ENCODE results near the gene AIFM2.
A peak's percentile ranks its signal among the peaks of the same experiment; 100 is the strongest.

The AIFM2 gene

DNA sequence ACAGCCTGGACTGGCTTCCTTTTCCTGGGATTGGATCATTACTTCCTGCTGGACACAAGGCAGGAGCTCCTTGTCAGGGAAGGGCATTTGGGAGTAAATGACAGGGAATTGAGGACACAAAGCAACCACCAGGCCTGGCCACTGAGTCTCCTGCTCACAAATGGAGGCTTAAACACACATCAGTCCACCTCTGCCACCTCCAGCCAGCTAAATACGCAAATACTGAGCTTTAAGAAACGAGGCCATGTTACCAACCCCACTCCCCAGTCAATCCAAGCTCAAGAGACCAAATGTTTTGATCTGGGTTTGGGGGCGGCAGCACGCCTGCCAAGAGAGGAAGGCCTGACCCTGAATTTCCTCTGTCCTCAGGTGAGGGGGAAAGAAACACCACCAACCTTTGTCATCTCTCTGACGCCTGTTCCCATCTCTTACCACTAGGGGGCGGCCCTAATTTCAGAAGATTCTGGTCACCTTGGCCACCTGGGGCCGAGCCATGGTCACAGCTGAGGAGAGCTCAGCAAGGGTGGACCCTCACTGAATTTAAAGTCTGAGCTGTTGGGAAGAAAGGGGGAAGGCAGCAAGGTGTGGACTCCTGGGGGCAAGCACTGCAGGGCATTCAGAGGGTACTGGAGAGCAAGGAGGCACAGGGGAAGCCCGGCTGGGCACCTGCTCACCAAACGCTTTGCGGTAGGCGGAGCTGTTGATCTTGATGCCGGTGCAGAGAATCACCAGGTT lies 16.5 kb downstream of the AIFM2 start:
- H3K27ac ChIP-seq (ENCODE audit: low read length), result no peak overlapping the region
- H3K79me2 ChIP-seq (ENCODE audit: insufficient read depth, low read length), result no peaks in the 10 kb centered on the region
- no peak for TF ChIP-seq EZH2 (IDR thresholded peaks at IDR 0.05; ENCODE audit: borderline replicate concordance, low read depth, low read length, severe bottlenecking)
- TF ChIP-seq, protein P1, sequence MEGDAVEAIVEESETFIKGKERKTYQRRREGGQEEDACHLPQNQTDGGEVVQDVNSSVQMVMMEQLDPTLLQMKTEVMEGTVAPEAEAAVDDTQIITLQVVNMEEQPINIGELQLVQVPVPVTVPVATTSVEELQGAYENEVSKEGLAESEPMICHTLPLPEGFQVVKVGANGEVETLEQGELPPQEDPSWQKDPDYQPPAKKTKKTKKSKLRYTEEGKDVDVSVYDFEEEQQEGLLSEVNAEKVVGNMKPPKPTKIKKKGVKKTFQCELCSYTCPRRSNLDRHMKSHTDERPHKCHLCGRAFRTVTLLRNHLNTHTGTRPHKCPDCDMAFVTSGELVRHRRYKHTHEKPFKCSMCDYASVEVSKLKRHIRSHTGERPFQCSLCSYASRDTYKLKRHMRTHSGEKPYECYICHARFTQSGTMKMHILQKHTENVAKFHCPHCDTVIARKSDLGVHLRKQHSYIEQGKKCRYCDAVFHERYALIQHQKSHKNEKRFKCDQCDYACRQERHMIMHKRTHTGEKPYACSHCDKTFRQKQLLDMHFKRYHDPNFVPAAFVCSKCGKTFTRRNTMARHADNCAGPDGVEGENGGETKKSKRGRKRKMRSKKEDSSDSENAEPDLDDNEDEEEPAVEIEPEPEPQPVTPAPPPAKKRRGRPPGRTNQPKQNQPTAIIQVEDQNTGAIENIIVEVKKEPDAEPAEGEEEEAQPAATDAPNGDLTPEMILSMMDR (IDR thresholded peaks at IDR 0.05; ENCODE audit: borderline replicate concordance, extremely low read depth, low read length, poor library complexity, severe bottlenecking), result peak; percentile 90
- H4K20me1 ChIP-seq (ENCODE audit: insufficient read depth, low read length), result no peaks in the 10 kb centered on the region
- no peak overlapping the region for H3K9ac ChIP-seq (ENCODE audit: low read depth, low read length)
- H3K36me3 ChIP-seq (ENCODE audit: insufficient read depth, low read length), result no peaks in the 10 kb centered on the region
- no peak overlapping the region for H3K4me3 ChIP-seq (ENCODE audit: low read depth in 1 of 2, low read length in 2 of 2)
- H3K9me3 ChIP-seq (ENCODE audit: insufficient read depth, low read length, severe bottlenecking), result no peaks in the 10 kb centered on the region
- peak; percentile 80 for ATAC-seq (ENCODE audit: insufficient read depth, low read depth)
- no peak overlapping the region for H3K4me2 ChIP-seq (ENCODE audit: insufficient read depth, low read length)
- peak overlapping the region; percentile 55 for H2AFZ ChIP-seq (ENCODE audit: low read depth, low read length)
- no peaks in the 10 kb centered on the region for H3K4me1 ChIP-seq (ENCODE audit: insufficient read depth, low read length)
- H3K27me3 ChIP-seq (ENCODE audit: insufficient read depth, low read length, poor library complexity), result no peaks in the 10 kb centered on the region
- DNase-seq, result peak; percentile 53

DNA sequence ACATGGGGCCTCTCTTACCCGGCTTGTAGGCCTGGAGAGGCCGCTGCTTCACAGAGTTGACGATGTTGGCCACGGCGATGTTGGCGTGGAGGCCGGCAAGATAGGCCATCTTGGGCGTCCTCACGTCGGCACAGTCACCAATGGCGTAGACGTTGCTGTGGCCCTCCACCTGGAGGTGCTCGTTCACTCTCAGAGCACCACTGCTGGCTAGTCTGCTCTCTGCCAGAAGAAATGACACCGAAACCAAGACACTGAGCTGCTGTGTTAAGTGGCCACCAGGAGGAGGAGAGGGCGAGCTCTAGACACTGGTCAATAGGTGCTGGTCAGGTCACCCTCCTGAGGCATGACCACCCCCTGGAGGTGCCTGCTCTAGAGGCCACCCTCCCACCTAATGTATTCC lies 17.7 kb downstream of the AIFM2 start:
- ATAC-seq (ENCODE audit: insufficient read depth, low read depth) (no peak), DNase-seq (no peak)
- no peaks in the 10 kb centered on the region for H3K27me3 ChIP-seq (ENCODE audit: insufficient read depth, low read length, poor library complexity)
- no peak overlapping the region for H3K4me3 ChIP-seq (ENCODE audit: low read depth in 1 of 2, low read length in 2 of 2)
- TF ChIP-seq EZH2 (IDR thresholded peaks at IDR 0.05; ENCODE audit: borderline replicate concordance, low read depth, low read length, severe bottlenecking), result no peak
- TF ChIP-seq, protein P1 (IDR thresholded peaks at IDR 0.05; ENCODE audit: borderline replicate concordance, extremely low read depth, low read length, poor library complexity, severe bottlenecking), result peak; percentile 2
- no peak overlapping the region for H3K27ac ChIP-seq (ENCODE audit: low read length)
- H3K36me3 ChIP-seq (ENCODE audit: insufficient read depth, low read length), result no peaks in the 10 kb centered on the region
- H3K9ac ChIP-seq (ENCODE audit: low read depth, low read length), result no peak overlapping the region
- no peaks in the 10 kb centered on the region for H3K79me2 ChIP-seq (ENCODE audit: insufficient read depth, low read length)
- H4K20me1 ChIP-seq (ENCODE audit: insufficient read depth, low read length), result no peaks in the 10 kb centered on the region
- no peaks in the 10 kb centered on the region for H3K4me1 ChIP-seq (ENCODE audit: insufficient read depth, low read length)
- no peak overlapping the region for H2AFZ ChIP-seq (ENCODE audit: low read depth, low read length)
- H3K9me3 ChIP-seq (ENCODE audit: insufficient read depth, low read length, severe bottlenecking), result no peaks in the 10 kb centered on the region
- no peak overlapping the region for H3K4me2 ChIP-seq (ENCODE audit: insufficient read depth, low read length)

DNA sequence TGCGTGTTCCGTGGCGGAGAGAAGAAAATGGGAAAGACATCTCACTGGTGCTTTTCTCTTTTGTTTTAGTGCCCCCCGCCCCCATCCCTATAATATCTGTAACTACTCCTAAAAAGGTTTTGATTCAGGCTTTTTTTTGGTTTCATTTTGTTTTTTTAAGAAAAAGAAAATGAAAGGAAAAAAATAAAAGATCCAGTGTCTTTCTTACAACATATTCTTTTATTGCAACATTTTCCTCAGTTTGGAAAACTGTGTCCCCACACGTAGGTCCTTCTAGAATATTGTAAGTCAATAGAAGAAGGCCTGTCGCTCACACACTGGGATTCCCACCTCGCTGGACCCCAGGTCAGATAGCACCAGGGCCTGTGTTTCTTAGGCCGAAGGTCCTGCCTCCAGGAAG lies 20.6 kb downstream of the AIFM2 start:
- Histone ChIP-seq H3K27ac (ENCODE audit: low read length) (no peak overlapping the region), H3K79me2 (ENCODE audit: insufficient read depth, low read length) (no peaks in the 10 kb centered on the region), H3K4me1 (ENCODE audit: insufficient read depth, low read length) (no peaks in the 10 kb centered on the region), H3K9ac (ENCODE audit: low read depth, low read length) (no peak overlapping the region), H3K27me3 (ENCODE audit: insufficient read depth, low read length, poor library complexity) (no peaks in the 10 kb centered on the region), H3K36me3 (ENCODE audit: insufficient read depth, low read length) (no peaks in the 10 kb centered on the region), H3K4me3 (ENCODE audit: low read depth in 1 of 2, low read length in 2 of 2) (no peak overlapping the region), H3K4me2 (ENCODE audit: insufficient read depth, low read length) (no peak overlapping the region), H2AFZ (ENCODE audit: low read depth, low read length) (no peak overlapping the region), H4K20me1 (ENCODE audit: insufficient read depth, low read length) (no peaks in the 10 kb centered on the region; the same call in 1 of the 2 replicates), H3K9me3 (ENCODE audit: insufficient read depth, low read length, severe bottlenecking) (no peaks in the 10 kb centered on the region)
- TF ChIP-seq, protein P1 (IDR thresholded peaks at IDR 0.05; ENCODE audit: borderline replicate concordance, extremely low read depth, low read length, poor library complexity, severe bottlenecking), result no peak
- TF ChIP-seq EZH2 (IDR thresholded peaks at IDR 0.05; ENCODE audit: borderline replicate concordance, low read depth, low read length, severe bottlenecking), result no peak
- no peak for DNase-seq
- ATAC-seq (ENCODE audit: insufficient read depth, low read depth), result no peak

Data from DND-41 (cell line).